PC-9 (cell line): ENCODE measurements around the gene HDAC1.

Experiments
- CTCF ChIP-seq: fragments of 200-600 bp; sonication (generic); conservative IDR thresholded peaks from 2 replicates; pipeline ENCODE4 v1.6.1; 2017; ENCODE audit warnings: mixed run types, antibody characterized with exemption, mild to moderate bottlenecking, moderate library complexity
- EZH2 ChIP-seq: fragments of 200-600 bp; sonication (generic); IDR thresholded peaks from 2 replicates; pipeline ENCODE4 v1.8.0; 2017; ENCODE audit warnings: antibody characterized with exemption, low read depth

DNA sequence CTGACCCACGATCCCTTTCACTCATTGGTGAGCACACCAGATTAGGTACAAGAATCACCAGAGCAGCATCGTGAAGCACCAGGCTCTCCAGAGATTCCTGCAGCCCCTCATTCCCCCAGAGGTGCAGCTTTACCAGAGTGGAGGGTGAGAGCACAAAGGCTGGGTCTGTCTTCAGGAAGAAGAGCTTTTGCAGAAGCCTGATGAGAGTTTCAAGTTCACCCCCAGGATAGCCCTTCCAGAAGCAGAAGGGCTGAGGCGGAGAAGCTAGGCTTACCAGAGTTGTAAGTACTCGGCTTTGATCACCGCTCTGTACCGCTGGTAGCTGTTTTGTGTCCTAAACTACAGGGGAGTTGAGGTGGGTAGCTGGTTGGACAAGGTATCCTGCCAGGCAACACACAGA is 73.6 kb downstream of the HDAC1 start:
- no peak for TF ChIP-seq CTCF
- TF ChIP-seq EZH2: no peak
